HG03039 (cell line): ENCODE data around the gene CREBBP.

ENCODE experiments used
- ATAC-seq: cut with Tn5 transposase; IDR thresholded peaks from one replicate; pipeline ENCODE4 v1.9.1; 2021; ENCODE audit warnings: mild to moderate bottlenecking, moderate library complexity; ENCODE audit not compliant: unreplicated experiment

The CREBBP gene

GRCh38 chr16:3856367-3857141, 24.0 kb downstream of the CREBBP start:
- ATAC-seq, result no peak

DNA sequence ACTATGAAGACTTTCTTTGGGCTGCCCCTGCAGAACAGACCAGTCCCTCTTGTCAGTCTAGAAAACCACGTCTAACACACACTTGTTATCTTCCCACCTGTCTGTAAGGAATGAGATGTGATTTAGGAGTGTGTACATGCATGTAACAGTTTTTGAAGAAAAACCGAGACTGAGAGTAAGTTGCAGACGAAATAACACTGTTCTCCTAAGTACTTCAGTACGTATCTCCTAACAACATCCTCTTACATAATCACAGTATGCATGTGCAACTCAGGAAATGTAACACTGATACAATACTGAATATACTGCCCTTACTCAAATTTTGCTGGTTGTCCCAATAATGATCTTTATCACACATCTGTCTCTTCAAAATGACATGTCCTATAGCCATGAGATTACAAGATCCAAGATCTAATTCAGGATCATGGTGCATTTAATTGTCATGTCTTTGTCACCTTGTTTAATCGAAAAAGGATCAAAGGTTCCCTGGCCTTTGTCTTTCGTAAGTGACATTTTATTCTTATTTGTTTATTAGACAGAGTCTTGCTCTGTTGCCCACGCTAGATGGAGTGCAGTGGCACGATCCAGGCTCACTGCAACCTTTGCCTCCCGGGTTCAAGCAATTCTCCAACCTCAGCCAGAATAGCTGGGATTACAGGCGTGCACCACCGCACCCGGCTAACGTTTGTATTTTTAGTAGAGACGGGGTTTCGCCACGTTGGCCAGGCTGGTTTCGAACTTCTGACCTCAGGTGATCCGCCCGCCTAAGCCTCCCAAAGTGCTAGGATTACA, 25.6 kb downstream of the CREBBP start:
- no peak for ATAC-seq

DNA sequence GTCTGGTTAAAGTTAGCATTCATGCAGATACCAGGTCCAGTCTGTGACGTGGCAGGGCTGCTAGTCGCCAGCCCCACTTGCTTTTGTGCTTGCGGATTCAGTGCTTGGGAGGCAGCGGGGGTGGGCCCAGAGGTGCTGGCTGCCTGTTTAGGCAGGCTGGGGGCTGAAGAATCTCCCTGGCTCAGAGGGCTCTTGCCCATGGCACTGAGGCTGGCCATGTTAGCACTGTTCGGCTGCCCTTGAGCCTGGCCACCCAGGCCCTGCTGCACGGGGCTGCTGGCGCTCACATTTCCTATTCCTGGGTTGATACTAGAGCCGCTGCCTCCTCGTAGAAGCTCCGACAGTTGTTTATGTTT, 30.0 kb downstream of the CREBBP start:
- no peak for ATAC-seq

- no peak for ATAC-seq
These were observed 30.6 kb downstream of the CREBBP start for GRCh38 chr16:3849751-3850543.

DNA sequence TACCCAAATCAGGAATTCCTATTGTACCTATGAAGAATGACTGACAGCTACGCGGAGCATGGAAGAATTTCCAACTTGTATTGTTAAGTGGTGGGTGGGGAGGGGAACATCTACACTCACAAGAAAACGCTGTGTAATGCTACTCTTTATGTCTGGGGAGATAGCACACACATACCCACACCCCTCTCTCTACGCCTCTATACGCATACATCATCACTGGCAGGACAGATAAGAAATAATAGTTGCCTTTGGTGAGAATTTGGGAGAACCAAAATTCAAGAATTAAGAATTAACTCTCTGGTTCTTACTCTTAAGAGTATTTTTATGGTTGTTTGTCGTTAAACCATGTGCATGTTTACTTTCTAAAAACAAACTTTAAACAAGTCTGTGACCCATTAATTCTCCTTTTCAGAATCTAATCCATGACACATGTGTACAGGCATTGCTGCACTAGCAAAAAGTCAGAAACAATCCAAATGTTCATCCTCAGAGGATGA, 33.9 kb downstream of the CREBBP start:
- no peak for ATAC-seq

DNA sequence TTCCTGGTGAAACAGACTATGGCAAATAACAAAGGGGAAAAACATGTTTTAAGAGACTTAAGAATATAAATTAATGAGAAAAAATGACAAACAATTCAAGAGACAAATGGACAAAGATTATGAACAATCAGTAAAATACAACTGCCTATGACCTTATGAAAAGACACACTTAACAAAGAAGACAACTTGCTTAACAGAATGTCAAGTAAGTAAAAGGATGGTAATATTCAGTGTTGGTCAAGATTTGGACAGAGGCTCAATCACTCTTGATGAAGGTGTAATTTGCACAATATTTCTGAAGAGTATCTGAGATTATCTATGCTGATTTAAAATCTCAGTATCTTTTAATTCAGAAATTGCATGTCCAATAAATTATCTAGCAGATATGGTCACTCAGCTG, 34.4 kb downstream of the CREBBP start:
- ATAC-seq, result no peak

- no peak for ATAC-seq
These were observed 37.5 kb downstream of the CREBBP start for GRCh38 chr16:3842994-3843393.

- ATAC-seq, result no peak
These were observed 38.6 kb downstream of the CREBBP start for GRCh38 chr16:3841729-3842508.

DNA sequence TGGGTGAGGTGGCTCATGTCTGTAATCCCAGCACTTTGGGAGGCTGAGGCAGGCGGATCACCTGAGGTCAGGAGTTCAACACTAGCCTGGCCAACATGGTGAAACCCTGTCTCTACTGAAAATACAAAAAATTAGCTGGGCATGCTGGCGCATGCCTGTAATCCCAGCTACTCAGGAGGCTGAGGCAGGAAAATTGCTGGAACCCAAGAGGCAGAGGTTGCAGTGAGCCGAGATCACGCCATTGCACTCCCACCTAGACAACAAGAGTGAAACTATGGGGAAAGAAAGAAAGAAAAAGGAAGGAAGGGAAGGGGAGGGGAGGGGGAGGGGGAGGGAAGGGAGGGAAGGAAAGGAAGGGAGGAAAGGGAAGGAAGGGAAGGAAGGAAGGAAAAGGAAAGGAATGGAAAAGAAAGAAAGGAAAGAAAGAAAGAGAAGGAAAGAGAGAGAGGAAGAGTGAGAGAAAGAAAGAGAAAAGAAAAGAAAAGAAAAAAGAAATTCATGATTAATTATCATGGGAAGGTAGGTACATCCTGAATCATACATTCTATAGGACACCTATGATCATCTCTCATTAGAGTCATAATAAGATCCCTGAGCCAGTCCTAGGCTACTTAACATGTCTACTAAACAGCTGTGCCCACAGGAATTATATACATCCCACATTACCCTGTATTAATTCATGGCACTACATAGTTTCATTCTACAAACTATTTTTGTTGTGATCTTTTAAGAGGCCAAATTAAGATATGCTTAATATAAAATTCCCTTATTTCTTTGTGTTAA, 40.9 kb downstream of the CREBBP start:
- ATAC-seq, result no peak

DNA sequence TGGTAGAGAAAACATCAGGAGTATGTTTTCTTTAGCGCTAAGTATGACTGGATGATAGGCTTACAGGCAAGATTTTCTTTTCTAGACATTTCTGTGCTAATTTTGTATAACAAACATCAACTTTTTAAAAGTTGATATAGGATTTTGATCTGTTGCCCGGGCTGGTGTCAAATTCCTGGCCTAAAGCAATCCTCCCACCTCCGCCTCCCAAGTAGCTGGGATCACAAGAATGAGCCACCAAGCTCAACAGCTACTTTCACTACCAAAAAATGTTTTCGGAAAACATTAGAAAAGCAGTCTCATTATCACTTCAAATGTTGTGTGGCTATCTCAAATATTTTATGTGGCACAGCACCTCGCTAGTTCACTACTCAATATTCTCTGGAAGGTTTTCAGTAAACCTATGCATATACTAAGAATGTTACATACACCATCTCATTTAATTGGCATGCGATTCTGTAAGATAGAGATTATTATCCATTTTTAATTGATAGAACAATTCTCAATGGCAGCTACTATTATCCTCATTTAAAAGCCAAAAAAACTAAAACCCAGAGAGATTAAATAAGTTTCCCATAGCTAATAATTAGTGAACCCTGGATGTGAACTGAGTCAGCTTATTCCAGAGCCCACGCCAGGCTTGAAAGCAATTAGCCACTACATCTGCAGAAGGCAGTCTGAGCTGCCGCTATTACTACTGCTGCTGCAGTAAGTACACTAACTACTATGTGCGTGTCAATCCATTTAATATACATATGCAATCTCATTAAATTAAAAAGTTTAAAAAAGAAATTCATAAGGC, 41.7 kb downstream of the CREBBP start:
- no peak for ATAC-seq

DNA sequence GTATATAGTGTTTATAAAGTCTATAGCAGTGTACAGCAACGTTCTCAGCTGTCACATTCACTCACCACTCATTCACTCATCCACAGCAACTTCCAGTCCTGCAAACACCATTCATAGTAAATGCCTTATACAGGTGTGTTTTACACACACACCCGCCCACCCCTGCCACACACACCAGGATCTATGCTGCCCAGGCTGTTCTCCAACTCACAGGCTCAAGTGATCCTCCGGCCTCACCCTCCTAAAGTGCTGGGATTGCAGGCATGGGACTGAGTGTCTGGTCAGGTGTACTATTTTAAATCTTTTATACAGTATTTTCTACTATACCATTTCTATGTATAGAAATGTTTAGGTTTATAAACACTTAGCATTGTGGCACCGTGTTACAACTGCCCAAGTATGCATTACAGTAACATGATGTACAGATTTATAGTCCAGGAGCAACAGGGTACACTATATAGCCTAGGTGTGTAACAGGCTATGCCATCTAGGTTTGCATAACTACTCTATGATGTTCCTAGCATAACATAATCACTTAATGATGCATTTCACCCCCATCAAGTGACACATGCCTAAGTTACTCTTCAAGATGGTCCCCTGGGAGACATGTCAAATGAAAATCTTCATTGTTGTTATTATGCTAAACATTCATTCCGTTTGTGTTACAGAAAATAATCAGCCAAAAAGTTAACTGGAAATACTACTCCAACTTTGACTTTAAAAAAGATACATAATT, 42.5 kb downstream of the CREBBP start:
- no peak for ATAC-seq

GRCh38 chr16:3836641-3837040, 43.9 kb downstream of the CREBBP start:
- no peak for ATAC-seq

DNA sequence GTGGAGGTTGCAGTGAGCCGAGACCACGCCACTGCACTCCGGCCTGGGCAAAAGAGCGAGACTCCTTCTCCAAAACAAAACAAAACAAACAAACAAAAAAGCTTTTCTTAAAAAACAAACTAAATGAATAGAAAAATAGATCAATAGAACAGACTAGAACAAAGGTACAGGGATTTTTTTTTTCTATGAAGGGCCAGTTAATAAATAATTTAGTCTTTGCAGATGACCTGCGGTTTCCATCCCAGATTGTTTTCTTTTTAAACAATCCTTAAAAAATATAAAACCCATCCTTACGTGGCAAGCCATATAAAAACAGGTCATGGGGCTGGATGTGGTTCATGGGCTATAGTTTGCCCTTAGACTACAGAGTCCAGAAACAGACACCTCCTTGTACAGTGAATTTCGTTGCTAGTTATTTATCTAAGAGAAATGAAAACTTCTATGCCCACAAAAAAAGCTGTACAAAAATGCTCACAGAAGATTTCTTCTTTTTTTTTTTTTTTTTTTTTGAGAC, 45.4 kb downstream of the CREBBP start:
- no peak for ATAC-seq

GRCh38 chr16:3832668-3833067, 47.8 kb downstream of the CREBBP start:
- ATAC-seq, result no peak

DNA sequence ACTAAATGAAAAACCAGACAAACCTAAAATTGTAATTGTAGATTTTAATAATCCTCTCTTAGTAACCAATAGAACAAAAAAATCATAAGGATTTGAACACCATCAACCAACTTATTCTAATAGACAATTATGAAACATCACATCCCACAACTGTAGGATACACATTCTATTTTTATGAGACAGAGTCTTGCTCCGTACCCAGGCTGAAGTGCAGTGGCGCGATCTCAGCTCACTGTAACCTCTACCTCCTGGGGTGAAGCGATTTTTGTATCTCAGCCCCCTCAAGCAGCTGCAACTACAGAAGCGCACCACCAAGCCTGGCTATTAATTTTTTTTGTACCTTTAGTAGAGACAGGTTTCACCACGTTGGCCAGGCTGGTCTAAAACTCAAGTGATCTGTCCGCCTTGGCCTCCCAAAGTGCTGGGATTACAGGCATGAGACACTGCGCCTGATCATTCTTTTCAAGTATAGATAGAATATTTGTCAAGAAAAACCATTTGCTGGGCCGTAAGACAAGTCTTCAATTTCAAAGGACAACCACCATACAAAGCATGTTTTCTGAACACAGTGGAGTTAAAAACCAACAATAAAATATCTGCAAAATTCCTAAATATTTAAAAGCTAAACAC, 49.8 kb downstream of the CREBBP start:
- no peak for ATAC-seq

GRCh38 chr16:3829631-3830536, 50.6 kb downstream of the CREBBP start:
- no peak for ATAC-seq

DNA sequence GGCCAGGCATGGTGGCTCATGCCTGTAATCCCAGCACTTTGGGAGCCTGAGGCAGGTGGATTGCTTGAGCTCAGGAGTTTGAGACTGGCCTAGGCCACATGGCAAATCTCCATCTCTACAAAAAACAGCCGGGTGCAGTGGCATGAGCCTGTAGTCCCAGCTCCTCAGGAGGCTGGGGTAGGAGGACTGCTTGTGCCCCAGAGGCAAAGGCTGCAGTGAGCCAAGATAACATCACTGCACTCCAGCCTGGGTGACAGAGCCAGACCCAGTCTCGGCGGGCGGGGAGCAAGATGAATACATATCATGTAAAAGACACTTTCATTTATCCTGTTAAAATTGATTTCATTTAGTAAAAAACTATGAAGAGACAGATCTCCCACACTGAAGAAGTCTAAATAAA, 54.6 kb downstream of the CREBBP start:
- no peak for ATAC-seq
